HepG2 (cell line): ENCODE measurements around the gene ID4. TPM values are rescaled to one million over a fixed set of nuclear protein-coding genes. Genes with fewer than 3 reads are reported as not detected.

Experiments
- GTF2F1 ChIP-seq: fragments of 150-350 bp; IDR thresholded peaks from 2 replicates; pipeline ENCODE4 v1.6.1; 2014; ENCODE audit warnings: low read length
- HCFC1 ChIP-seq: fragments of 150-350 bp; IDR thresholded peaks from 2 replicates; pipeline ENCODE4 v1.6.1; 2014; ENCODE audit warnings: low read depth, low read length
- HMGXB4 ChIP-seq, 2 experiments: sonication (generic) in 1 of 2; formaldehyde crosslinking in 1 of 2; IDR thresholded peaks; 2 replicates each; pipeline versions ENCODE4 v1.4.0 to v1.6.1; 2018 to 2020; ENCODE audit warnings: missing genetic modification reagents in 2 of 2, borderline replicate concordance in 1 of 2, low read depth in 1 of 2, mild to moderate bottlenecking in 1 of 2, missing biosample characterization in 1 of 2
- HNF4G ChIP-seq, 2 experiments: sonication (generic) in 1 of 2; formaldehyde crosslinking in 1 of 2; IDR thresholded peaks; 2 replicates each; pipeline versions ENCODE4 v1.4.0 to v1.6.1; 2011 to 2020; ENCODE audit warnings: borderline replicate concordance in 2 of 2, low read depth in 2 of 2, mild to moderate bottlenecking in 2 of 2, low read length in 1 of 2, missing genetic modification reagents in 1 of 2, moderate library complexity in 1 of 2
- IRX3 ChIP-seq: sonication (generic); formaldehyde crosslinking; IDR thresholded peaks from 2 replicates; pipeline ENCODE4 v1.8.1; 2023; ENCODE audit warnings: mild to moderate bottlenecking, low read depth, missing genetic modification reagents, borderline replicate concordance
- MAZ ChIP-seq, 2 experiments: sonication (generic) in 1 of 2; formaldehyde crosslinking in 1 of 2; IDR thresholded peaks; 2 replicates each; pipeline versions ENCODE4 v1.5.0 to v1.6.1; 2012 to 2020; ENCODE audit warnings: low read depth in 2 of 2, mild to moderate bottlenecking in 2 of 2, borderline replicate concordance in 1 of 2, improper control_type of control experiment in 1 of 2, low read length in 1 of 2, missing genetic modification reagents in 1 of 2, moderate library complexity in 1 of 2
- MXD4 ChIP-seq: IDR thresholded peaks from 2 replicates; pipeline ENCODE4 v1.6.1; 2016; ENCODE audit warnings: mild to moderate bottlenecking, missing biosample characterization, missing genetic modification reagents
- PRMT3 ChIP-seq: sonication (generic); formaldehyde crosslinking; IDR thresholded peaks from 2 replicates; pipeline ENCODE4 v1.8.1; 2022; ENCODE audit warnings: low read depth, mild to moderate bottlenecking, moderate library complexity, missing genetic modification reagents, borderline replicate concordance
- SOX13 ChIP-seq, 3 experiments: fragments of 450-650 bp in 1 of 3; sonication (generic) in 1 of 3; formaldehyde crosslinking in 1 of 3; IDR thresholded peaks in 2 of 3; conservative IDR thresholded peaks in 1 of 3; 2 replicates each; pipeline versions ENCODE4 v1.5.0 to v1.6.1; 2016 to 2020; ENCODE audit warnings: antibody characterized with exemption in 1 of 3, mild to moderate bottlenecking in 1 of 3, missing compliant biosample characterization in 1 of 3, missing genetic modification reagents in 1 of 3, moderate library complexity in 1 of 3
- SP2 ChIP-seq: sonication (generic); formaldehyde crosslinking; IDR thresholded peaks from 2 replicates; pipeline ENCODE4 v1.5.1; 2020; ENCODE audit warnings: mild to moderate bottlenecking, missing genetic modification reagents
- SUZ12 ChIP-seq: fragments of 150-350 bp; IDR thresholded peaks from 2 replicates; pipeline ENCODE4 v1.6.1; 2014; ENCODE audit warnings: low read depth, low read length
- ZBTB1 ChIP-seq: sonication (generic); formaldehyde crosslinking; IDR thresholded peaks from 2 replicates; pipeline ENCODE4 v1.4.0; 2020; ENCODE audit warnings: missing genetic modification reagents, borderline replicate concordance
- ZBTB26 ChIP-seq: IDR thresholded peaks from 2 replicates; pipeline ENCODE4 v1.6.1; 2016; ENCODE audit warnings: missing compliant biosample characterization, missing genetic modification reagents, borderline replicate concordance
- ZNF235 ChIP-seq: sonication (generic); formaldehyde crosslinking; IDR thresholded peaks from 2 replicates; pipeline ENCODE4 v1.8.1; 2023; ENCODE audit warnings: mild to moderate bottlenecking, missing genetic modification reagents, borderline replicate concordance
- ZNF263 ChIP-seq: sonication (generic); formaldehyde crosslinking; IDR thresholded peaks from 2 replicates; pipeline ENCODE4 v1.4.0; 2020; ENCODE audit warnings: missing genetic modification reagents
- ZNF30 ChIP-seq: sonication (generic); formaldehyde crosslinking; IDR thresholded peaks from 2 replicates; pipeline ENCODE4 v1.5.0; 2020; ENCODE audit warnings: mild to moderate bottlenecking, missing genetic modification reagents
- ZNF441 ChIP-seq: sonication (generic); formaldehyde crosslinking; IDR thresholded peaks from 2 replicates; pipeline ENCODE4 v1.7.0; 2021; ENCODE audit warnings: missing genetic modification reagents, borderline replicate concordance
- ZNF512B ChIP-seq: sonication (generic); formaldehyde crosslinking; IDR thresholded peaks from 2 replicates; pipeline ENCODE4 v1.5.1; 2020; ENCODE audit warnings: missing genetic modification reagents, mild to moderate bottlenecking, borderline replicate concordance
- polyA plus RNA-seq, 8 experiments: library from polyadenylated mRNA; depleted of rRNA in 3 of 8; stranded (reverse) in 7 of 8; unstranded in 1 of 8; fragments of >200 nt; fragmentation: Illumina TruSeq in 4 of 8; extraction: Trizol in 4 of 8; gene quantifications; 2 replicates each; pipeline versions ENCODE4 v1.2.1 to v1.2.3, GENCODE V29; 2011 to 2016; ENCODE audit warnings: low read depth in 4 of 8, missing spikeins in 1 of 8, mixed read lengths in 1 of 8; ENCODE audit not compliant: insufficient read depth in 1 of 8
- total RNA-seq, 5 experiments: library from RNA; depleted of rRNA; stranded (reverse); fragments of >200 nt; fragmentation: Illumina TruSeq; extraction: Trizol; gene quantifications; 2 replicates each; pipeline ENCODE4 v1.2.3, GENCODE V29; 2016; ENCODE audit warnings: low read depth in 1 of 5

Gene ID4
- total and polyA plus RNA-seq, 2 of the 13 experiments (the other 11 are each of a cell fraction or from before 2014, with no cell fraction given), result 0.20 to 0.44 TPM

- no peak for TF ChIP-seq SUZ12
- 0 out of 2 replicates have a peak, but pooled peaks have one; percentile 48 for TF ChIP-seq ZNF512B (CRISPR knock-in tag)
- TF ChIP-seq MXD4 (CRISPR knock-in tag), result peak; percentile 93
- TF ChIP-seq HMGXB4 (CRISPR knock-in tag; IDR thresholded peaks at IDR 0.05; ENCODE audit: borderline replicate concordance in 1 of 2, low read depth in 1 of 2), result 0 out of 4 replicates have a peak, but pooled peaks of 1 of the 2 experiments have one; percentile 10
- peak; percentile 67; the same call in 1 of the 2 replicates for TF ChIP-seq ZNF263 (CRISPR knock-in tag)
- no peak for TF ChIP-seq ZNF235 (CRISPR knock-in tag)
- TF ChIP-seq GTF2F1, result no peak; the same call in 1 of the 2 replicates
- TF ChIP-seq SP2 (CRISPR knock-in tag), result peak; percentile 51
- no peak for TF ChIP-seq ZBTB1 (CRISPR knock-in tag)
- TF ChIP-seq SOX13 (IDR thresholded peaks at IDR 0.05), result no peak; the same call in 1 of the 2 replicates
- peak in 1 of 2 experiments; percentile 77; a peak in 2 of 4 replicates for TF ChIP-seq SOX13 (CRISPR knock-in tag; conservative IDR thresholded peaks at IDR 0.05 in 1 of 2, IDR thresholded peaks at IDR 0.05 in 1 of 2)
- TF ChIP-seq IRX3, result no peak
- peak; percentile 88 for TF ChIP-seq PRMT3 (CRISPR knock-in tag)
- TF ChIP-seq HCFC1, result peak; percentile 23; the same call in 1 of the 2 replicates
- TF ChIP-seq ZNF441 (CRISPR knock-in tag), result peak; percentile 82; the same call in 1 of the 2 replicates
- peak; percentile 32; the same call in 1 of the 2 replicates for TF ChIP-seq HNF4G (IDR thresholded peaks at IDR 0.05; ENCODE audit: borderline replicate concordance, low read depth, low read length)
- peak; percentile 79 for TF ChIP-seq HNF4G (CRISPR knock-in tag; IDR thresholded peaks at IDR 0.05; ENCODE audit: borderline replicate concordance, low read depth)
- TF ChIP-seq ZBTB26 (CRISPR knock-in tag), result no peak
- TF ChIP-seq ZNF30 (CRISPR knock-in tag), result no peak
- peak; percentile 93 for TF ChIP-seq MAZ (IDR thresholded peaks at IDR 0.05; ENCODE audit: borderline replicate concordance, low read depth, low read length)
- TF ChIP-seq MAZ (CRISPR knock-in tag; IDR thresholded peaks at IDR 0.05; ENCODE audit: low read depth), result peak; percentile 95
Measured at GRCh38 chr6:19804205-19805128, 32.7 kb upstream of the ID4 start (continued).
